Stimulated activated CD8-positive, alpha-beta memory T cell treated with anti-CD3 and anti-CD28 coated beads, Interleukin-15, amount 100 ng/mL, for 48 hours (primary cell): ENCODE measurements around the gene INSRR.

ENCODE experiments used
- DNase-seq, 2 donors: peaks; one replicate each; pipeline ENCODE4 v3.0.0-alpha.2; 2020; ENCODE audit warnings: low read depth in 2 of 2

Gene INSRR

GRCh38 chr1:156806512-156807440 is 52.1 kb downstream of the INSRR start:
- DNase-seq, result no peak

GRCh38 chr1:156805766-156806511 is 53.0 kb downstream of the INSRR start:
- no peak for DNase-seq

GRCh38 chr1:156804572-156805243 is 54.2 kb downstream of the INSRR start:
- DNase-seq, result no peak

- no peak for DNase-seq
Measured at GRCh38 chr1:156804026-156804425, 54.9 kb downstream of the INSRR start.

GRCh38 chr1:156803086-156803851 is 55.6 kb downstream of the INSRR start:
- no peak for DNase-seq

- DNase-seq, result no peak
Measured at GRCh38 chr1:156802421-156802935, 56.4 kb downstream of the INSRR start.

GRCh38 chr1:156801409-156802121 is 57.4 kb downstream of the INSRR start:
- DNase-seq, result no peak

GRCh38 chr1:156797212-156797871 is 61.6 kb downstream of the INSRR start:
- no peak for DNase-seq

- DNase-seq, result no peak
Measured at GRCh38 chr1:156796340-156797097, 62.4 kb downstream of the INSRR start.

- no peak for DNase-seq
Measured at GRCh38 chr1:156795787-156796186, 63.1 kb downstream of the INSRR start.

- DNase-seq, result no peak
Measured at GRCh38 chr1:156795374-156795733, 63.6 kb downstream of the INSRR start.

GRCh38 chr1:156794506-156795373 is 64.2 kb downstream of the INSRR start:
- DNase-seq, result no peak
